GM18505 (cell line): ENCODE data around the gene ADAM12.

ENCODE experiments used
- ATAC-seq: cut with Tn5 transposase; IDR thresholded peaks from one replicate; pipeline ENCODE4 v1.9.1; 2021; ENCODE audit not compliant: unreplicated experiment
- POLR2A ChIP-seq: IDR thresholded peaks from 4 replicates; pipeline ENCODE4 v1.6.1; 2011; ENCODE audit warnings: borderline replicate concordance; ENCODE audit not compliant: insufficient read depth, insufficient read length; ENCODE audit errors: extremely low read depth

The ADAM12 gene

DNA sequence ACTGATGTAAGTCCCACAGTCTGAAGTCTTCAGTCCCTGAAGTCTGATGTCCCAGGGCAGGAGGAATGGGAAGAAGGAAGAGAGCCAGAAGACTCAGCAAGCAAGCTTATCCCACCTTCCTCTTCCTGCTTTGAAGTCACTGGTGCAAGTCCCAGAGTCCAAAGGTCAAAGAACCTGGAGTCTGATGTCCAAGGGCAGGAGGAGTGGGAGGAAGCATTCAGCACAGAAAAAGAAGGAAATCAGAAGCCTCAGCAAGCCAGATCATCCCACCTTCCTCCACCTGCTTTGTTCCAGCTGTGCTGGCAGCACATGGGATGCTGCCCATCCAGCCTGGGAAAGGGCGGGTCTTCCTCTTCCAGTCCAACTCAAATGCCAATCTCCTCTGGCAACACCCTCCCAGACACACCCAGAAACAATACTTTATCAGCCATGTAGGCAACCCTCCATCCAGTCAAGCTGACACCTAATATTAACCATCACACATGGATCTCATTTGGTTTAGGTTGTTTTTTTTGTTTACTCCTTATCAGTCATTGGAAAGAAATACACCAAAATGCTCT, 50.9 kb downstream of the ADAM12 start:
- TF ChIP-seq POLR2A: no peak
- no peak for ATAC-seq

DNA sequence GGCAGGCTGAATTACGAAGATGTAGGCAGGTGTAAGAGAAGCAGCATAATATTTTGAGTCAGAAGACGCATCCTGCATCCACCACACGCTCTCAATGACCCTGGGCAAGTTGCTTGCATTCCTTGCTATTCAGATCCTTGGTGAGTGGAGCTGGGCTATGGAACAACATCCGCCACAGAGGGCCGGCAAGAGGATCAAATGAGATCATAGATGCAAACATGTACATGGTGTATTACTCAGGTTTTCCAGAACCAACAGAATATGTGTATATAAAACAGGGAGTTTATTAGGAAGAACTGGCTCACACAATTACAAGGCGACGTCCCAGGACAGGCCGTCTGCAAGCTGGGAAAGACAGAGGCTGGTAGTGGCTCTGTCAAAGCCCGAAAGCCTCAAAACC, 51.5 kb downstream of the ADAM12 start:
- ATAC-seq: no peak
- no peak for TF ChIP-seq POLR2A

DNA sequence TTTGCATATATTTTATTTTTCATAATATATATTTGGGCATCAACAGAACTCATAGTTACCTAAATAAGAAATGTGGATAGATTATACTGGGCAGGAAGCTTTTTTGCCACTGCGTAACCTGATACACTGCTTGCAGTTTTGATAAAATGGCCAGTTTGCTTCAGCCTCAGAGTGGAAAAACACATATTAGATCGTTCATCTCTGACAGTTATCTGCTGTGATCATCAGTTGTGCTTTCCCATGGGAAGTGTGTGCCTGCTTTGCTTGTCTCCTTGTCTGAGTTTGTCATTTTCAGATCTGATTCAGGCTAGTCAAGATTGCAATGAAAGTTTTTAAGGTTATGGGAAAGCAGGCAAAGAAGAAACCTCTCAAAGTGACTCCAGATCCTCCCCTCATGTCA, 54.0 kb downstream of the ADAM12 start:
- no peak for TF ChIP-seq POLR2A
- ATAC-seq: no peak

- ATAC-seq: no peak
- TF ChIP-seq POLR2A: no peak
Measured at GRCh38 chr10:126332576-126332975, 55.7 kb downstream of the ADAM12 start.

GRCh38 chr10:126331101-126331500, 57.2 kb downstream of the ADAM12 start:
- ATAC-seq: no peak

DNA sequence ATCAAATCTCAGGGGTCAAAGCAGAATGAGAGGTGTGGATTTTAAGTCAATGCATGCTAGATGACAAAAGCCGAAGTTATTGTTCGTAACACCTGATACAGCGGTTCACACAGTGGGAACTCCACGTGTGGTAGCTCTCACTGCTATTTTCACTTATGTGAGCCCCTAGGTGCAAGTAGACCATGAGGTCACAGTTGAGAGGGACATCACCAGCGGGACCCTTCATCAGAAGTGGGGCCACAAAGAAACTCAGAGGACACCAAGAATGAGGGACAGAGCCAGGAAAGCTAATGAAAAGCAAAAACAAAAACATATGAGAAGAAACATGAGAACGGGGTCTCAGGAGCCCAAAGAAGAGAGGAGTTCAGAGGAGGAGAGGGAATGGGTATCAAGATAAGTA, 63.5 kb downstream of the ADAM12 start:
- no peak for ATAC-seq
- no peak for TF ChIP-seq POLR2A

More at GRCh38 chr10:126331101-126331500, 57.2 kb downstream of the ADAM12 start:
- no peak for TF ChIP-seq POLR2A

DNA sequence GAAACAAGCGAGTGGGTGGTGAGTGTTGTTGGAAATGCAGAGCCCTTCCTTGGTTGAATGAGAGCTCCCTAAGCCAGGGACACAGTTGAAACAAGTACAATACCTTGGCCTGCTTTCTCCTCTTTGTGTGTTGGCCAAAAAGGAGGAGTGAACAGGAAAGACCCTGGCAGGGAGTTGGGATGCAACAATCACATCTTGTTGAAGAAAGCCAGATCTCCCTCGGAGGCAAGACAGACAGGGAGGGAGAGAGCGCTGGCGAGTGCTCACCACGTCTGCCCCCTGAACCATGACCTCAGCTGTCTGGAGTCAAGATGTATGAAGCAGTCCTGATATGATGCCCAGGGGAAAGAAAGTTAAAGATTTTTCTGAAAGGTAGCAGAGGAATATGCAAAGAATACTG, 66.8 kb downstream of the ADAM12 start:
- no peak for TF ChIP-seq POLR2A
- no peak for ATAC-seq

DNA sequence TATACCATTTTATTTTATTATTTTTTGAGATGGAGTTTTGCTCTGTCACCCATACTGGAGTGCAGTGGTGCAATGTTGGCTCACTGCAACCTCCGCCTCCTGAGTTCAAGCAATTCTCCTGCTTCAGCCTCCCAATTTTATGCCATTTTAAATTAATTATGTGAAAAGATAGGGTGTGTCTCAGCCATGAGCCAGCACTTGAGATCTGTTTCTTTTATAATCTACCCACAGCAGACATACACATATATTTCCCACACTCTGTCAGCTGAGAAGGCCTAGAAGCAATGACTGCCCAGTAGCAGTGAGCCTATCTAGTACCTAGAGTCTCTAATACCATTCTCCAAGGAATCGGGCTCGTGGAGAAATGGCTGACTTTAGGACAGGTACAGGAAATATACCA, 70.5 kb downstream of the ADAM12 start:
- TF ChIP-seq POLR2A: no peak
- ATAC-seq: no peak

GRCh38 chr10:126315494-126316177, 72.6 kb downstream of the ADAM12 start:
- no peak for ATAC-seq
- no peak for TF ChIP-seq POLR2A

DNA sequence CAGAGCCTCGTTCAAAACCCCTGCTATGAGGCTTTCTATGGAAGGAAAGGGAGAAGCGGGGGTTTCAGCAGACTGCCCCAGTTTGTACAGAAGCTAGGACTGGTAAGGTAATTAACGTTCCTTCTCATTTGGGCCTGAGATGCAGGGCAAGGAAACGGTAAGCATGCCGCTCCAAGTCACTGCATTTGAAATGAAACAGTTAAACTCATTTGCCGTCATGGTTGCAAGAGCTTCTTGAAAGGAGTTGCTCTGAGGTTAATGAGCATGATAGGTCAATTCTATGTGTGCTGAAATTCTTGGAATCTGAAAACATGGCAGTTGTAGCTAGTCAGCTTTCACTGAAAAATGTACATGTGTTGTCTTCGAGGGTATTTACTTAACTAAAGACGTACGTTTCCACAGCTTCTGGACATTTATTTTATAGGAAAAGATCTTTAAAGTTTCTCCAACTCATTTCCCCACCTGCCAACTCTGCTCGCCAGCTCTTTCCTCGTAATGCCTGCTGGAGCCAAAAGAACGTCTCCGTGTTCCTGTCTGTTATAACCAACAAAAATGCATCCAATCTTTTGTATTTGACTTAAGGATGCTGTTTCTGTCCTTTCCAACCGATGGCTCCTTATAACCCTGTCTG, 73.3 kb downstream of the ADAM12 start:
- no peak for ATAC-seq
- TF ChIP-seq POLR2A: no peak

DNA sequence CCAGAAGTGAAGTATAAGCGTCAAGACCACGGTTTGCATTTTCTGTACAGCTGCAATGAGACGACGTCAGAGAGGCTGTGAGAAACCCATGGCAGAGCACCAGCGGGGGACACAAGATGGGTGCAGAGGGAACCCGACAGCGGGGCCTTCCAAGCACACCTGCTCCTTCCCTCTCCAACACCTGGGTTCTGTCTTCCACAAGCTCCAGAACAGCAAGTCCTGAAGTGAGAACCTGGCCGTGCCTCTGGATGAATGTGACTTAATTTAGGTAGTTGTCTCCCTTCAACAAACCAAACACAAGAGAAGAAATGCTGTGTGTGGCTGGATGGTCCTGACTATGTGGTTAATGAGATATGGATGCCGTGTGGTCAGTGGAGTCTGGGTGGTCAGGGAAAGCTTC, 76.1 kb downstream of the ADAM12 start:
- TF ChIP-seq POLR2A: no peak
- ATAC-seq: no peak

DNA sequence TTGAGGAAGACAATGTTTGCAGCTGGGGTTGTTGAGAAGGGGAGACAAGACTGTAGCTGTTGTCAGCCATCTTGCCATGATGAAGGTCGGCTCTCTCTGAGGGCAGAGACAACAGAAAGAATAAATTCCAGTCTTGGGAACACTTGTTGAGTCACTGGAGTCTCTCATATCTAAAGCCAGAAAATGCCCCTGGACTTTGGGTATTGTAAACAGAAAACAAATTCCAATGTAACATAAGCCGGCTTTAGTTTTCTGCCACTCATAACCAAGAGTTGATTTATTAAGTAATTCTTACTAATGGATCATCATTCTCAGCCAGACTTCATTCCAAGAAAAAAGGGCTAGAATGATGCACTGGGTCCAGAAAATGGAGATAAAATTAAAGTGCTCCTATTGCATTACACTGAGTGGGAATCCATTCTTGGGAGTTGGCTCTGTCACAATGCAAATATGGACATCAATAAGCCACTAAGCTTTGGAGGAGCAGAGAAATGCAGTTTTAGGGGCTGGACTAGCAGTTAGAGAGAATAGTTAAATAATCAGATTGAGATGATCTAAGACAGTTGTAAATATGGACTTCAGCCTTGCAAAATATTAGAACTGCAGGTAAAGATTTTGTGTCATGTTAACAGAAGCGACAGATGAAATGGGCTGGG, 78.9 kb downstream of the ADAM12 start:
- TF ChIP-seq POLR2A: no peak
- no peak for ATAC-seq

GRCh38 chr10:126302826-126303665, 85.2 kb downstream of the ADAM12 start:
- ATAC-seq: no peak
- TF ChIP-seq POLR2A: no peak

- TF ChIP-seq POLR2A: no peak
- ATAC-seq: no peak
Measured at GRCh38 chr10:126302476-126302756, 85.9 kb downstream of the ADAM12 start.
